Middle frontal gyrus (tissue), 1 donor: ENCODE results near the gene CUBN.

ENCODE experiments used
- DNase-seq: peaks from one replicate; pipeline ENCODE4 v3.0.0-alpha.2; 2015; ENCODE audit warnings: low spot score; ENCODE audit errors: extremely low spot score

Gene CUBN

GRCh38 chr10:16923309-16923708 is 206.3 kb downstream of the CUBN start:
- no peak for DNase-seq

GRCh38 chr10:16919121-16919982 is 210.3 kb downstream of the CUBN start:
- DNase-seq: no peak

GRCh38 chr10:16916496-16916895 is 213.1 kb downstream of the CUBN start:
- no peak for DNase-seq

- no peak for DNase-seq
Measured at GRCh38 chr10:16915300-16915699, 214.3 kb downstream of the CUBN start.

DNA sequence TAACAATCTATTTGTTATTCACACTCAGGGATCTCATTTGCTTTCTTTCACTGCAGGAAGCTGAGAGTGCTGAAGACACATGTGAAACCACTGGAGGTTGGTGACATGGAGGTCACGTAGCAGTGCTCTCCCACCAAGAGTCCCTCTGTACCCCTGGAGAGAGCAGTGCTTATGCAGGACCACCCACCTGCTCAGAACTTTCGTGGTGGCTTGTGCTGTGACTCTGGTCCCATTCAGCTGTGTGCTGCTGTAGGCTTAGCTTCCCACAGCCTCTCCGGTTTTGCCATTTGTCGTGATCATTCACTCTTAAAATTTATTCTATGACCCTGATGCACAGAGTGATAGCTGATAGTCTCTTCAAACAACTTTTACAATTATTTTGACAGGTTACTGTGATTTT is 216.3 kb downstream of the CUBN start:
- DNase-seq: no peak

- DNase-seq: no peak
Measured at GRCh38 chr10:16910793-16911164, 218.8 kb downstream of the CUBN start.

- no peak for DNase-seq
Measured at GRCh38 chr10:16909961-16910792, 219.4 kb downstream of the CUBN start.

DNA sequence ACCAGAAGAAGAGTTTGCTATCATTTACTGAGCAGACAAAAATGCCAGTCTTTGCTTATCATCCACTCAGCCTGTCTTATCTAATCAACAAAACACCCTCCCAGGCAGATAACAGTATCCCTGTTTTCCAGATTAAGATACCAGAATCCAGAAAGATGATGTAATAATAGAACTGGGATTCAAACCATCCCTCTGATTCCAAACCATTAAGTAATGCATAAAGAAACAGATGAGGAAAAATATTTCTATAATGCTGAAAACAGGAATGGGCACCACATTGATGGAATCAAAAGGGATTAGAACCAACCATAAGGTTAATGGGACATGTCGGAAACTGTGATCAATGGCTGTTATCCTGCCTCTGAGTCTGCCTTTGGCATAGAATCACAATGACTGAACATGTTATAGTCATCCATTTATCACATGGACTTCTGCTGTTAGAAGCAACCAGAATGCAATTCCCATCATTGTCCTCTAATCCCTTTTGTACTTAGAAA is 220.3 kb downstream of the CUBN start:
- no peak for DNase-seq

DNA sequence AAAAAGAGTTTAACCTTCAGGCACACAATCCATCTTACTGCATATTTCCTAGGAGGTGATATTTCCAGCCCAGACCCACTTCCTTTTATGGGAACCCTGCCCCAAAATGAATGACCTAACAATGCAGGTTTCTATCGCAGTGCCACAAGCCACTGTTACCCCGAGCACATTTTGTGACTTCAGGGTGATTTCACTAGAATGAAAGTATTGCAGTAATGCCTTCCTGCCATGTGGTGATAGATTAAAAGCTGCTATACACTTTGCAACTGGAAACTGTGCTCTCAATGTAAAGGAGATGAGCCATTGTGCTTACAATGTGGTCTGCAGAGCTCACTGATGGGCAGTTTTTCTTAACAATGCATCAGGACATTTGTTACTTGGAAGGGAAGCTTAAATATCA is 221.9 kb downstream of the CUBN start:
- no peak for DNase-seq

GRCh38 chr10:16905320-16905719 is 224.3 kb downstream of the CUBN start:
- no peak for DNase-seq

- no peak for DNase-seq
Measured at GRCh38 chr10:16904639-16905061, 225.0 kb downstream of the CUBN start.

DNA sequence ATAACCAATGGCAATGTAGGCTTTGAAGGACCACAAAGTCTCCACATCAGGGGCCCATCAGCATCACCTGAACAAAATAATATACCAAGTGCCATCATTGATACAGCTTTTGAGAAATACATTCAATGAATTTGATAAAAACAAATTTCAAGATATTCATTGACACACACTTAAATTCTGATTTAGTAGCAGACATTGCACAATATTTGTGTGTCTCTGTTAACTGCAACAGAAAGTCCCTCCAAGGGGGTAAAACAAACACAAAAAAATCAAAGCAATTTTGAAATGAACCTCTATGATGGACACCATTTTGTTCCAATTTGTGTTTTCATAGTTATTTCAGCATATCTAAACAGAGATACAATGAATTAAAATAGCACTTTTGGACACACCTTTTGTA is 225.6 kb downstream of the CUBN start:
- no peak for DNase-seq

DNA sequence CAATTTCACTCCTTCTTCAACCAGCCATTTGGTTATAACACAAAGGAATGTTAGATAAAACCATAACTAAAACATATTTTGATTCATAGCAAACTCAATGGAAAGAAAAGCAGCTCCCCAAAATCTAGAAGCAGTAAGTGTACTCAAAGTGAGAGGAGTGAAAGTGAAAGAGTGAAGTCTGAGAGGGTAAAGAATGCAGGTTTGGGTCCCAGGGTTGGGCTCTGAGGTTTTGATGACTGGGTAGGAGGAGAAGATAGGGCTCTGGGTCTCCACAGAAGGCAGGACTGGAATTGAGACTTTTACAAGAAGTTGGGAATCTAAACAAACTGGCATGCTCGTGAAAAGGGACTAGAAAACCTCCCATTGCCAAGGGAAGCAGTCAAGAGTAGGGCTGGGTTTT is 227.0 kb downstream of the CUBN start:
- DNase-seq: no peak

- no peak for DNase-seq
Measured at GRCh38 chr10:16901106-16901505, 228.5 kb downstream of the CUBN start.

GRCh38 chr10:16896993-16897392 is 232.6 kb downstream of the CUBN start:
- DNase-seq: no peak

DNA sequence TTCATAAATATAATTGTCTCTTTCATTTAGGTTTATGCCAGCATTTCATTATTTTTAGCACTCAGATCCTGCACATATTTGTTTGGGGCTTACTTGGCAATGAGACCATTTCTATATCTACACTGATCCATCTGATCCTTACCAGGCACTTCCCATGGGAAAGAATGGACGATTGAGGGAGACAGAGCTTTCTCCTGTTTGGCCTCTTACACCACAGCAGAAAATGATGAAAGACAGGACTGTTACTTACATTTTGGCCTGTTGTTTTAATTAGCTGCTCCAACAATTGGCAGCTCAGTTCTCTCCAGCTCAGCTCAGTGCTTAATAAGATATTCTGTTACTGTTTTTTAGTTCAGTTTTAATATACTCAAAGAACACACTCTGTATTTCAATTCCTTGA is 234.8 kb downstream of the CUBN start:
- DNase-seq: no peak

GRCh38 chr10:16893664-16894063 is 235.9 kb downstream of the CUBN start:
- no peak for DNase-seq

DNA sequence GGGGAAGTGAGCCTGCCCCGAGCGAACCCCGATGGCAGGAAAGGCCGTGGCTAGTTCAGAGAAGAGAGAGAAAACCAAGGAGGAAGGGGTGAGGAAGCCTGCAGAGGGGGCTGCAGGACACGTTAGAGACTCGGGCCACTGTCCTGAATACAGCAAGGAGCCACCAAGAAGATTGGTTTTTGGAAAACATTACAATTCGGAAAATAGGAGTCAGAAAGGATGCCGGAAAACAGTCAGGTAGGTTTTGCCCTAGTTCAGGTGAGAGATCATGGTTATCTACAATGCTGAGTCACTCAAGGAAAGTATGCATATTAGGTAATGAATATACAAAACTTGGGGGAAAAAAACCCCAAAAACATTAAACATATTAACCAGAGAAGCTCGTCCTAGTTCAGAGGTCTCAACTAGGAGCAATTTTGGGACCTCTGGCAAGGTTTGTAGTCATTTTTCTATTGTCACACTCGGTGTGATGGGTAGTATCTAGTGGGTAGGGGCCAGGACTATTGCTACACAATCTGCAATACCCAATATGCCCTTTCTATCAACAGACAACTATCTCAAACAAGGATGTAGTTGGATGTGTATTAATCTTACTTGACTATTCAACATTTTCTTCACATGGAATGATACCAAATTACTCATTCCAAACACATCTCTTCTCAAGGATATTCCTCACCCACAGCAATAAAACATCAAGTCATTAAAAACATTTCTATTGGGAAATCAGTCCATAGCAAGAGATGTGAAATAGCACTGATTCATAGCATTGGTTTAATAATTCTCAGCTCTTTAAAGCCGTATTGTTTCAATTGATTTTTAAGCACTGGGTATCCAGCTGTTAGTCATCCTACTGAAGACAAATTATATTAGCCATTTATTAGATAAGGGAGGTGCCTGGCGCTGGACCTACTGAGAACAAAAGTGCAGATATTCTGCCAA is 238.0 kb downstream of the CUBN start:
- DNase-seq: no peak

DNA sequence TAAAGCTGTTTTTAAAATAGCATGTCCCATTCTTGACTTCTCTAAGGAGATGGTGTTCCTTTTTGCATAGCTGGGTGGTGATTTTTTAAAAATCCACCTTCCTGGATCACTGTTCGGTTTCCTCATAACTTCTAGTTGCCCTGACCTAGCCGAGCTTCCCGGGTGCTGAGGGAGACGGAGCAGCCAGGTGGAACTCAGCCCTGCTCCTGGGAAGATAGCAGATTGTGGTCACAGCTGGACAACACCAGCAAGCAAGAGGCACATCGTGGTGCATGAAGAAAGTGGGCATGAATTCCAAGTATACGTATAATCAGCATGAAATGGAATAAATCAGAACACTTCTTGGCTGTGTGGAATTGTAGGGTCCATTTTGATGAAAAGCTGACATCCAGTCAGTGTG is 238.9 kb downstream of the CUBN start:
- DNase-seq: no peak

DNA sequence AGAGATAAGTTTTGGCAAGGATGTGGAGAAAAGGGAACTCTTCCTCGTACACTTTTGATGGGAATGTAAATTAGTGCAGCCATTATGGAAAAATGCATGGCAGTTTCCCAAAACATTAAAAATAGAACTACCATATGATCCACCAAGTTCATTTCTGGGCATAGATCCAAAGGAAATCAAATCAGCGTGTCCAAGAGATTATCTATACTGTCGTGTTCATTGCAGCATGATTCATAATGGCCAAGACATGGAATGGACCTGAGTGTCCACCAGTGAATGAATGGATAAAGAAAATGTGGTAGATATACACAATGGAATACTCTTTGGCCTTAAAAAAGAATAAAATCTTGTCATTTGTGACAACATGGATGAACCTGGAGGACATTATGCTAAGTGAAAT is 242.0 kb downstream of the CUBN start:
- DNase-seq: no peak

- DNase-seq: no peak
Measured at GRCh38 chr10:16886031-16886430, 243.6 kb downstream of the CUBN start.
